K562 (cell line): ENCODE data around the gene TNFSF9.
"Not testable (repeated sequence)": the region's sequence is repeated elsewhere in the genome, so short reads cannot be mapped to it uniquely, and the experiment has no call there.

Experiments
- EZH2 ChIP-seq: IDR thresholded peaks from 2 replicates; pipeline ENCODE4 v1.6.1; 2012; ENCODE audit warnings: low read depth, mild to moderate bottlenecking, inconsistent platforms, low read length, borderline replicate concordance
- FOXP1 ChIP-seq: sonication (generic); formaldehyde crosslinking; IDR thresholded peaks from 2 replicates; pipeline ENCODE4 v1.8.0; 2022; ENCODE audit warnings: mild to moderate bottlenecking, missing genetic modification reagents
- NONO ChIP-seq, 2 experiments: fragments of 200-400 bp in 1 of 2; fragments of 450-650 bp in 1 of 2; formaldehyde crosslinking in 1 of 2; IDR thresholded peaks; 2 replicates each; pipeline ENCODE4 v1.6.1; 2017; ENCODE audit warnings: low read depth in 2 of 2, mild to moderate bottlenecking in 2 of 2, moderate library complexity in 2 of 2, low read length in 1 of 2
- RFX5 ChIP-seq: IDR thresholded peaks from 2 replicates; pipeline ENCODE4 v1.6.1; 2011; ENCODE audit warnings: low read depth, mild to moderate bottlenecking, improper control_type of control experiment, low read length
- ZNF232 ChIP-seq: sonication (generic); formaldehyde crosslinking; IDR thresholded peaks from 2 replicates; pipeline ENCODE4 v1.8.0; 2022; ENCODE audit warnings: mild to moderate bottlenecking, missing genetic modification reagents
- TF ChIP-seq, protein P1 (sequence below), 3 experiments: IDR thresholded peaks in 2 of 3; conservative IDR thresholded peaks in 1 of 3; 2 replicates each; pipeline ENCODE4 v1.5.1; 2011 to 2012; ENCODE audit warnings: low read length in 3 of 3, mild to moderate bottlenecking in 3 of 3, control low read depth in 2 of 3, improper control_type of control experiment in 1 of 3, inconsistent platforms in 1 of 3, low read depth in 1 of 3, mixed read lengths in 1 of 3, moderate library complexity in 1 of 3; ENCODE audit not compliant: insufficient read depth in 2 of 3

DNA sequence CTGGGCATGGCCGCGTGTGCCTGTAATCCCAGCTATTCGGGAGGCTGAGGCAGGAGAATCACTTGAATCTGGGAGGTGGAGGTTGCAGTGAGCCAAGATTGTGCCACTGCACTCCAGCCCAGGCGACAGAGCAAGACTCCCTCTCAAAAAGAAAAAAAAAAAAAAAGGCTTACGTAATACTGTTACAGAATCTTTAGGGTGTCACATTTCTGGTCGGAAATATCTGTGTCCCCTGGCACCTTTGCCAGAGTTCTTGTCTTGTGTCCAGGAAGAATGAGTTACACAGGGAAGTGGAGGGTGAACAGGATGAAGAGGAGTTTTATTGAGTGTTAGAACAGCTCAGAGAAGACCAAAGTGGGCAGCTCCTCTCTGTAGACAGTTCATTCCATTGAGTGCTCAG is 19.9 kb downstream of the TNFSF9 start:
- not testable (repeated sequence) for TF ChIP-seq FOXP1 (CRISPR knock-in tag); EZH2; NONO (IDR thresholded peaks at IDR 0.05; ENCODE audit: low read depth in 2 of 2, low read length in 1 of 2); ZNF232 (CRISPR knock-in tag); RFX5
- TF ChIP-seq, protein P1, sequence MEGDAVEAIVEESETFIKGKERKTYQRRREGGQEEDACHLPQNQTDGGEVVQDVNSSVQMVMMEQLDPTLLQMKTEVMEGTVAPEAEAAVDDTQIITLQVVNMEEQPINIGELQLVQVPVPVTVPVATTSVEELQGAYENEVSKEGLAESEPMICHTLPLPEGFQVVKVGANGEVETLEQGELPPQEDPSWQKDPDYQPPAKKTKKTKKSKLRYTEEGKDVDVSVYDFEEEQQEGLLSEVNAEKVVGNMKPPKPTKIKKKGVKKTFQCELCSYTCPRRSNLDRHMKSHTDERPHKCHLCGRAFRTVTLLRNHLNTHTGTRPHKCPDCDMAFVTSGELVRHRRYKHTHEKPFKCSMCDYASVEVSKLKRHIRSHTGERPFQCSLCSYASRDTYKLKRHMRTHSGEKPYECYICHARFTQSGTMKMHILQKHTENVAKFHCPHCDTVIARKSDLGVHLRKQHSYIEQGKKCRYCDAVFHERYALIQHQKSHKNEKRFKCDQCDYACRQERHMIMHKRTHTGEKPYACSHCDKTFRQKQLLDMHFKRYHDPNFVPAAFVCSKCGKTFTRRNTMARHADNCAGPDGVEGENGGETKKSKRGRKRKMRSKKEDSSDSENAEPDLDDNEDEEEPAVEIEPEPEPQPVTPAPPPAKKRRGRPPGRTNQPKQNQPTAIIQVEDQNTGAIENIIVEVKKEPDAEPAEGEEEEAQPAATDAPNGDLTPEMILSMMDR (IDR thresholded peaks at IDR 0.05 in 2 of 3, conservative IDR thresholded peaks at IDR 0.05 in 1 of 3; ENCODE audit: insufficient read depth in 2 of 3, low read depth in 1 of 3, low read length in 3 of 3): not testable (repeated sequence)
